Superior temporal gyrus (tissue), 1 donor: Measurements from ENCODE around the gene GATA6.

ENCODE experiments used
- DNase-seq: peaks from one replicate; pipeline ENCODE4 v3.0.0-alpha.2; 2016; ENCODE audit errors: extremely low spot score

The GATA6 gene

GRCh38 chr18:22243513-22243912, 74.1 kb downstream of the GATA6 start:
- no peak for DNase-seq

- no peak for DNase-seq
Measured at GRCh38 chr18:22250026-22250425, 80.6 kb downstream of the GATA6 start.

DNA sequence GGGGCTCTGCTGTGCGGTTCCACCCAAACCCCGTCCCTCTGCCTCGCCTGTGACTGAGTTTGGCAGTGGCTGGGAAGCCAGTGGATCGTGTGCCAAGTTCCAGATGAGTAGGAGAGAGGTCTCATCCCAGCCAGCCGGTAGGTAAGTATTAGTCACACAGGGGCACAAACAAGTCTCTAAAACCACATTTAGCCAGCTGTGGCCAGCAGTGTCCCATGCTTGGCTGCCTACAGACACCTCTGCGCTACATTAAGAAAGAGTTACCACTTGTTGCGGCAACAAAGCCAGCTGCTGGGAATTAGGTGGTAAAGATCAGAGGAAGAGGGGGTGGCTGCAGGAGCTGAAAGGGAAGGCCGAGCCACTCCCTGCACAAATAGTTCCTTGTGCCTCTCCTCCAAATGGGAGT, 81.2 kb downstream of the GATA6 start:
- DNase-seq, result no peak
